Iris pigment epithelial cell (primary cell): Measurements from ENCODE around the gene HCK.

Experiments used
- DNase-seq: peaks from one replicate; pipeline ENCODE4 v3.0.0-alpha.2; 2011; ENCODE audit warnings: low read depth

The HCK gene

DNA sequence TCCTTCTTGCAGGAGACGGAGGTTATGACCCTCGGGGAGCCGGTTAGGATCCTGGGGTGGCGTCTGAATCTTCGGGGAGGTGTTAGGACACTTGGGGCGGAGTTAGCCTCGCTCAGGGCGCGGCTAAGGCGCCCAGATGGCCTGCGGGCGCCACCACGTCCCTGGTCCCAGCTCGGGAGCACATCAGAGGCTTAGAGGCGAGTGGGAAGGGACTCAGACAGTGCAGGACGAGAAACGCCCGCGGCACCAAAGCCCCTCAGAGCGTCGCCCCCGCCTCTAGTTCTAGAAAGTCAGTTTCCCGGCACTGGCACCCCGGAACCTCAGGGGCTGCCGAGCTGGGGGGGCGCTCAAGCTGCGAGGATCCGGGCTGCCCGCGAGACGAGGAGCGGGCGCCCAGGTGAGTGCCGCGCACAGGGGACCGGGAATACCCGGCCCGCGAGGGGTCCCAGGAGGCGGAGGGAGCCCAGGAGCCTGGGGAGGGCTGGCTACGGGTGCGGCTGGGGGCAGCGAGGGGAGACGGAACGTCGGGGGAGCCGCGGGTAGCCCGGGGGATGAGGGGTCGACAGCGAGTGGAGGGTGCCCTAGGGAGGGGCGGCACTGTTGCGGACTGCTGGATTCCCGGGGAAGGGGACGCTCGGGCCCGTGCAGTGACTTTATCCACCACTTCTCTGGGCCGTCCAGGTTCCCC lies at the start of gene HCK:
Gene HCK (plus strand): TSS at position 153 of the 688 bp plus-strand sequence.
- DNase-seq, result no peak

DNA sequence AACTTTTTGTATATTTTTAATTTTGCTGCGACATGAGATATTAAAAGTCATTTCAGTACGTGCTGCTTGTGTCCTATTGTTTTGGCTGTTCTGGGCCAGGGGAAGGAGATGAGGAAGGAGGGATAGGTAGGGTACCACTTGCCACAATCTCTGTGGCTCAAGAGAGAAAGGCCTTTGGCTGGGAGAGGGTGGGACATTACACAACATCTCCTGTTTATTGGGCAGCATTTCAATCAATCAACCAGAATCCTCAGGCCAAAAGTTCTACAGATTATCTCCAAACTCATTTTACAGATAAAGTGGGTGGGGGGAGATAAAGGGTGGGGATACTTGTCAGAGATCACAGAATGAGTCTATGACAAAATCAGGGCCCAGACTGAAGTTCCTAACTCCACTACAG lies 48.7 kb upstream of the HCK start:
- DNase-seq, result no peak

DNA sequence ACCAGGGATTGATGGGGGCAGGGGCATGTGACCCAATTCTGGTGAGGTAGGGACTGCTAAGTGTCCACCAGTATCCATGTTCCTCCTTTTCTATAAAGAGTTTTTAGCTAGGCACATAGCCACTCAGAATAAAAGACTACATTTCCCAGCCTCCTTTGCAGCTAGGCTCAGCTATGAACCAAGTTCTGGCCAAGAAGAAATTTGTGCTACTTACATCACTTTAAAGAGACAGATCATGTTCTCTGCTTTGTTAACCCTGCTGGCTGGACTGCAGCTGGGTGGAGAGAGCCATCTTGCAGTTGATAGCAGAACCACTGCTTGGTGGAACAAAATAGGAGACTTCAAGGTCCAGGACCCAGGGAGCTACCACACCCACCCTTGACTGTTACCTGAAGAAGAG lies 47.1 kb upstream of the HCK start:
- DNase-seq, result peak; percentile 55

DNA sequence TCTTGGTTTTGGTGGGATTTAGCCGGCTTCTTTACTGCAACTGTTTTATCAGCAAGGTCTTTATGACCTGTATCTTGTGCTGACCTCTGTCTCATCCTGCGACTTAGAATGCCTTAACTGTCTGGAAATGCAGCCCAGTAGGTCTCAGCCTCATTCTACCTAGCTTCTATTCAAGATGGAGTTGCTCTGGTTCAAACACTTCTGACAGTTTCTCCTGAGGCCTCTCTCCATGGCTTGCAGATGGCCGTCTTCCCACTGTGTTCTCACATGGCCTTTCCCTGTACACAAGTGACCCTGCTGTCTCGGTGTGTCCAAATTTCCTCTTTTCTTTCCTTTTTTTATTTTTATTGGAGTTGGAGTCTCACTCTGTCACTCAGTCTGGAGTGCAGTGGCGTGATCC lies 46.0 kb upstream of the HCK start:
- no peak for DNase-seq

DNA sequence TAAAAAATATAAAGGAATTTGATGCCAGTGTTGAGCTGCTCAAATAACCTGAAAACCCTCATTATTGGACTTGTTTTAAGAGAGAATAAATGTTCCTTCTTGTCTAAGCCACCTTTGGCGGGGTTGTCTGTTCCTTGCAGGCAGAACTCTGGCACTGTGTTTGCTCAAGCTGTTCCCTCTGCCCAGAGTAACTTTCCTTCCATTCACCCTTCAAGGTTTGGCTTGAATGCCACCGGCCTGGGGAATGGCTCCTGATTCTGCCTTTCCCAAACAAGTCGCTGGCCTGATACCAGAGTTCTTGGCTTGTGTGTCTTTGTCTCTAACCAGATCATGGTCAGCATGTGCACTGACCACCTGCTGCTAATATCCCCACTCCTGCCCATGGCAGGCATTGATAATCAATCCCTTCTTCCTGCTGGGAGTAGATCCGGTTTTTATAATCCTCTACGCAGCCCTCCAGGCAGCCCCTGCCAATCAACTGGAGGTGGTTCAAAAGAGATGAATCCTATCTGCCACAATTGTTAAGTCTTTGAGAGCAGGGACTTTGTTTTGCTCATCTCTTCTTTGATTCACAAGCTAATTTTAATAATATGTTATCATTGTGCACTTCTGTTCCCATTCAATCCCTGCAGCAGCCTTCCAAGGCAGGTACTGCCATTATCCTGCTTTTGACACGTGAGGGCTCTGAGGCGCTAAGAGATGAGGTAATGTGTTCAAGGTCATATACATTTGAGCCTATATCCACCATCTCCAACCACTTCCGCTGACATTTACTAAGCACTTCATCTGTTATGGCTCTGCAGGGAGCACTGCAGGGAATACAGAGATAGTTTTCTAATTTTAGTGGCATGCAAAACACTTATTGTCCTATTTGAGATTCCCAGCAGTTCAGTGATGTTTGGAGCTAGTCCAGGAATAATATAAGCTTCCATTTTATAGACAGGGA lies 44.9 kb upstream of the HCK start:
- no peak for DNase-seq

DNA sequence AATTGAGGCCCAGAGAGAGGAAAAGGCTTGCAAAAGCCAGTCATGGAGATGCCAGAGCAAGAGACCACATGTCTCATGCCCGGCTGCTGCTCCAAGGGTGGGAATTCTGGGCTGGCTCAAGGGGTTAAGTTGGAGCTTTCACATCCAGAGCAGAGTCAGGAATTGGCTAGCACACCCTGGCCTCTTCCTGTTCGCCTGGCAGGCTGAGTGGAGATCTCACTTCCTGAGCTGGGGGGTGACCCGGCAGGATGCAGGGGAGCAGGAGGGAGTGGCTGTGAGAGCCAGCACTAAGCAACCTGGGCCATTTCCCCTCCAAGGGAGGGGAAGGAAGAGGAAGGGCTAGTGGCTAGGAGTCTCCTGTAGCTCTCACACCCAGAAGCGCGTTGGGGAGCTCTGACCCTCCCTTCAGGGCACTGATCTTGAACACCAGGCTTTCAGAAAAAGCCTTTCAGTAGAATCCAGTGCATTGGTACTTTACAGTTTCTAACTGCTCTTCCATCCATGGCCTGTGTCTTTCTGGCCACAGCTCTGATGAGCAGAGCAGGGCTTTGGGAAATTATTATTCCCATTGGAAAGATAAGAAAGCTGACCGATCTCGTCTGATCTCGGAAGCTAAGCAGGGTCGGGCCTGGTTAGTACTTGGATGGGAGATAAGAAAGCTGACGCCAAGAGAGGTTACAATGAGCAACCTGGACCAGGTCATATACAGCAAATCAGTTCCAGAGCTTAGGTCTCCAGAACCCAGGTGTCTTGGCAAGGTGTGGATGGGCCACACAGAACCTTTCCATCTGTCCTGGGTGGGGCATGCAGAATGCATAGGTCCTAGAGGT lies 44.0 kb upstream of the HCK start:
- DNase-seq, result no peak

DNA sequence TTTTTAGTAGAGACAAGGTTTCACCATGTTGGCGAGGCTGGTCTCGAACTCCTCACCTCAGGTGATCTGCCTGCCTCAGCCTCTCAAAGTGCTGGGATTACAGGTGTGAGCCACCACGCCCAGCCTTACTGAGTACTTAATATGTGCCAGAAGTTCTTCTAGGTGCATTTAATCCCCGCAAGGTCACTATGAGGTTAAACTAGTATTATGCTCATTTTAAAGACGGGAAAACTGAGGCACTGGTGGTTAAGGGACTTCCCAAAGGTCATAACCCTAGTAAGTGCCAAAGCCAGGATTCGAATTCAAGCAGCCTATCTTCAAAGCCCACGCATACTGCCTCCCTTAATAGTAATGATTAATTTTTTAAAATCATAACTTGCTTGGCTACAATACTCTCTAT lies 42.5 kb upstream of the HCK start:
- no peak for DNase-seq

DNA sequence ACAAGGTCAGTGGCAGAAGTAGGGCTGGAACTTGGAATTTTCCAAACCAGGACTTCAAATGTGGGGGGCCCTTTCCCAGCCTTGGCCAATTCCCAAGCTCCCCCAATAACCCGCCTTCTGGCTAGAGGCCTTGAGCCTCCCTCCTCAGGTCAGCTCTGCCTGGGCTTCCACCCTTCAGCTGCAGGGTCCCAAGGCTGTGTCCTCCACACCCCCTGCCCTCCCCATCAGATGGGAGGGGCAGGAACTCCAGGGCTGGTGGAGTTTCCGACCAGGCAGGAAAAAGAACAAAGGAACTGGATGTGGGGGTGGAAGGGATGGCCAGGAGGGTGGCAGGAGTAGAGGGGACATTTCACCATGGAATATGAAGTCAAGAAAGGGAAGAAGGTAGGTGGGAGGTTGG lies 41.9 kb upstream of the HCK start, which contains the start of gene CCM2L:
Gene CCM2L (plus strand): TSS at position 338 of the 400 bp plus-strand sequence. CDS start 17 bp downstream, at position 355.
- DNase-seq, result no peak

DNA sequence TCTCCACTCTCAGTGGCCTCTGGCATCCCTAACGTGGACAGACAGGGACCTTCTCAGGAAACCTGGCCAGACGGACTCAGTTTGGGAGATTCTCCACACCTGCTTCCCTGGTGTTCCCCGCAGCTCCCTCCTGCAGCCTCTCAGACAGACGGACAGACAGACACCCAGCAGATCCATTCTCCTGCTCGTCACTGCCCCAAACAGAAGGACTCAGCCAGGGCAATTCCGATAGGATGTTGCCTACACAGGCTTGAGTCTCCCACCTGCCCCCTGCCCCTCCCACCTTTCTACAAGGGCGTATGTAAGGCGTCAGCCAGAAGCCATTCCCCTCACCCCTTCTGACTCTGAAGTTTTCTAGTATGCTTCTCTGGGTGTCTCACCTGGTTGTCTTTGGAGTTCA lies 41.4 kb upstream of the HCK start:
- DNase-seq, result no peak

DNA sequence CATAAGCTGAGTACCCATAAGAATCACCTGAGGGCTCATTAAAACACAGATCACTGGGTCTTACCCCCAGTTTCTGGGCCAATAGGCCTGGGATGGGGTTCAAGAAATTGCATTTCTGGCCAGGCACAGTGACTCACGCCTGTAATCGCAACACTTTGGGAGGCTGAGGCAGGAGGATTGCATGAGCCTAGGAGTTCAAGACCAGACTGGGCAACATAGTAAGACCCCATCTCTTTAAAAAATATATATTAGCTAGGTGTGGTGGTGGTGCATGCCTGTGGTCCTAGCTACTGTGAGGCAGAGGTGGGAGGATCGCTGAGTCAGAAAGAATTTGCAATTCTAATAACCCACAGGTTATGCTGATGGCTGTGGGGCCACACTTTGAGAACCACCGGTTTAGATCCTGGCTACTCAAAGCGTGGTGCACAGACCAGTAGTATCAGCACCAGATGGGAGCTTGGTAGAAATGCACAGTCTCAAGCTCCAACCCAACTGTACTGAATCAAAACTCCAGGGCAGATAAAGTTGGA lies 39.8 kb upstream of the HCK start:
- no peak for DNase-seq

DNA sequence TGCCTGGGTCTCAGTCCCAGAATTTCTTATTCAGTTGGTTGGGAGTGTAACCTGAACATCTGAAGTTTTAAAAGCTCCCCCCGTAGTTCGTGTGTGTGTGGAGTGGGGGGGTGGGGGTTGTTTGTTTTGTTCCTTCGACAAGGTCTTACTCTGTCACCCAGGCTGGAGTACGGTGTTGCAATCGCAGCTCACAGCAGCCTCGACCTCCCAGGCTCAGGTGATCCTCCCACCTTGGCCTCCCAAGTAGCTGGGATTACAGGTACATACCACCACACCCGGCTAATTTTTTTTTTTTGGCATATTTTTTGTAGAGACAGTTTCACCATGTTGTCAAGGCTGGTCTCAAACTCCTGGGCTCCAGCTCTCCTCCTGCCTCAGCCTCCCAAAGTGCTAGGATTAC lies 38.7 kb upstream of the HCK start:
- no peak for DNase-seq

DNA sequence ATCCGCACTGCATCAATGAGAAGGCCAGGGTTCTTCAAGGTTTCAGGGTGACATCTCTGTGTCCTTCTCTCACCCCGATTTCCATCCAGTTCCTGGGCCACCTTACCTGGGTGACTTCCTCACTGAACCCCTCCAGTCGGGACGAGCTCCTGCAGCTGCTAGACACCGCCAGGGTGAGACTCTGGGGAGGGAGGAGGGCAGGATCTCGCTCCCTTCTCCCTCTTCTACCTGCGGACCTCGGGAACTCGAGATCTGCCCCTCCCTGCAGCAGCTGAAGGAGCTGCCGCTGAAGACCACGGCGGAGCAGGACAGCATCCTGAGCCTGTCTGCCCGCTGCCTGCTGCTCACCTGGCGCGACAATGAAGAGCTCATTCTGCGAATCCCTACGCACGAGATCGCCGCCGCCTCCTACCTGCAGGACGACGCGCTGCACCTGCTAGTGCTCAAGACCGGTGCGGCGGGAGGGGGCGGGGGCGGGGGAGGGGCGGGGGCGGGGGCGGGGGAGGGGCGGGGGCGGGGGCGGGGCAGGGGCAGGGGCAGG lies 34.3 kb upstream of the HCK start:
- DNase-seq, result no peak

DNA sequence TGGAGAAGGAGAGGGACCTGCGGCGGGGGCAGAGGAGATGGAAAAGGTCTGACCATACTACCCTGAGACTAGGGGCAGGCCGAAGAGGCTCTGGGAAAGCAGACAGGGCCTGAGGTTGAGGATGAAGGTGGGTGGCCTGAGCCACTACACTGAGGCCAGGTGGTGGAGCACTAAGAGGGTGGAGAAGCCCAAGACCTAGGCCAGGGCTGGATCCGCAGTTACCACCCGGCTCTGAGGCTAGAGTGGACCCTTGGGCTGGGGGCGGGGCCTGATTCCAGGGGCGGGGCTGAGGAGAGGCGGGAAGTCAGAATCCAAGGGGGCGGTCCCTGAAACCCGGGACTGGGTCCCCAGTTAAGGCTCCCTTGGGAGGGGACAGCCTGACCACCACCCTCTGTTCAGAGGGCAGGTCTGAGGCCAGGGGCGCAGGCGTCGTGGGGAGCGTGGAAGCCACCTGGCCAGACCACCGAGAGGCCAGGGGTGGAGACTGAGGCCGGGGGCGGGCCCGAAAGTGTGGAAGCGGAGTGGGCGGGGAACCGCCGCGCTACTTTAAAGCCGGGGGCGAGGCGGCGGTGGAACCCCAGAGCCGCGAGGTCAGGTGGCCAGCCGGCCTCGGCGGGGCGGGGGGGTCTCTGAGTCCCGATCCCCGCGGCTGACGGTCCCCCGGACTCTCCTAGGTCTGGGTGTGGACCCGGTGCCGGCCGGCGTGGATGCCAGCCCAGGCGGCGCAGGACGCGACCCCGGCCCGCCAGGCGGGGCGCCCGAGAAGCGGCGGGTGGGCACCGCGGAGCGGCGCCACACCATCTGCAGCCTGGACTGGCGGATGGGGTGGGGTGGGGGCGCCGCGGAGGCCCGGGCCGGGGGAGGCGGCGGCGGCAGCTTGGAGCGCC lies 33.5 kb upstream of the HCK start:
- DNase-seq, result no peak

DNA sequence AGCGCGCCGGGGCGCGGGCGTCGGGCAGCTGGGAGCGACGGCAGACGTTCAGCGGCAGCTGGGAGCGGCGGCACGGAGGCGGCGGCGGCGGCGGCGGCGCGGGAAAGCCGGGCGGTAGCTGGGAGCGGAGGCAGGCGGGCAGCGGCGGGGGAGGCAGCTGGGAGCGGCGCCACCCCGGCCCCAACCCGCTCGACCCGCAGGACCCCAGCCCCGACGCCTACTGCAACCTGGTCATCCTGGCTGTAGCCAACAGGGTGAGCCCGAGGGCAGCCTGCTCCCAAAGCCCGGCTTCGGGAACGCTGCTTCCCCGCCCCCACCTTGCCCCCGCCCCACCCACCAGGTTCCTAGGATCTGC lies 32.9 kb upstream of the HCK start:
- no peak for DNase-seq

DNA sequence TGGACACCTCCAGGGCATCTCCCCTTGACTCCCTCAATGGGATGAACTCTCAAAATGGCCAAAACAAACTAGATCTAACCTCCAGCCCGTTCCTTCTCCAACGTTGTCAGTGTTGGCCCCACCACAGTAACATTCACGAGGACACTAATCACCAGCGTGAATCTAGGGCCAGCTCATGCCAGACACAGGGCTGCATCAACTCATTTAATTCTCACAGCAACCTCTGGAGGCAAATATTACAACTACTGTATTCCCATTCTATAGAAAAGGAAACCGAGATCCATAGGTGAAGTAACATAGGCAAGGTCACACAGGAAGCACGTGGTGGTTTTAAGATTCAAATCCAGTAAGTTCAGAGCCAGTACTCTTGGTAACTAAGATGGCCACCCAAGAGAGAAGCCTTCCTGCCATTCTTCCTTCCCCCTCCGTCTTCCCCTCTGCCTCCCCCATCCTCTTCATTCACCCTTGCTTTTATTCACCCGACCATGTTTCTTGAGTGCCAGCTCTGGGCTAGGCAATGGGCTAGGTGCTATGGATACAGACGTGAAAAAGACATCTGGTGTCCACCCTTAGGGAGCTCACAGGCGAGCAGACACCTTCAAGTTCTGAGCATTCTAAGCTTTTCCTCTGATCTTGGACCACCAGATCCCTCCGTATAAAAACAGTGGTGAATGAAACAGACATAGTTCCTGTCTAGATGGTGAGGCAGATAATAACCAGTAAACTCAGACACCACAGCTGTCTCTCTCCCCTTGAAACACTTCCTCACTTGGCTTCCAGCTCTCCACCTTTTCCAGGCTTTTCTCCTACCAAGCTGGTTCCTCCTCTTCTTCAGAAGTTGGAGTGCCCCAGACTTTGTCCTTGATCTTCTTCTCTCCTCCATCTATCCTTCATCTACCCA lies 32.2 kb upstream of the HCK start:
- no peak for DNase-seq

DNA sequence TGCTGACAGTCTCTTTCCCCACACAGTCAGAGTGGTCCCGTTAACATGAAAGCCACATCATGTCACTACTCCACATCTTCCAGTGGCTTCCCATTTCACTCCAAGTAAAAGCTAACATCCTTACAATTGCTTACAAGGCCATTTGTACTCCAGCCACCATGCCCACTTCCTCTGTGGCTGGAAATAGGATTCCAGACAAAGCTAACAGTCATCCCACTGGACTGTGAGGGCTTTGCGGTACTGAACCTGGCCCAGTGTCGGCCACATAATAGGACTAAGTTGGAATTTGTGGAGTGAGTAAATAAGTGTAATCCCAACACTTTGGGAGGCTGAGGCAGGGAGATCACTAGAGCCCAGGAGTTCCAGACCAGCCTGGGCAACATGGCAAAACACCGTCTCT lies 31.0 kb upstream of the HCK start:
- DNase-seq, result no peak

DNA sequence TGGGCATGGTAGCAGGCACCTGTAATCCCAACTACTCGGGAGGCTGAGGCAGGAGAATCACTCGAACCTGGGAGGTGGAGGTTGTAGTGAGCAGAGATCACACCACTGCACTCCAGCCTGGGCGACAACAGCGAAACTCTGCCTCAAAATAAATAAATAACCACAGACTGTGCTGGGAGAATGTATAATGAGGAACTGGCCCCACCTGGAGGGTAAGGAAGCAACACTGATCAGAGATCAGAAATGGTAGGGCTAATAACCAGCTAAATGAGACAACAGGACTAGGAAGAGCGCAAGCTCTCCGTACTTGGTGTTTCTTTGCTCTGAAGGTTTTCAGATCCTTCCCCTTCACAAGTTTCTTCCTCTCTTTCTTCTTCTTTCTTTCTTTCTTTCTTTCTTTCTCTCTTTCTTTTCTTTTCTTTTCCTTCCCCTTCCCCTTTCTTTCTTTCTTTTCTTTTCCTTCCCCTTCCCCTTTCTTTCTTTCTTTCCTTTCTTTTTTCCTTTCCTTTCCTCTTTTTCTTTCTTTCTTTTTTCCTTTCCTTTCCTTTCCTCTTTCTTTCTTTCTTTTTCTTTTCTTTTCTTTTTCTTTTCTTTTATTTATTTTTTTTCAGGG lies 27.3 kb upstream of the HCK start:
- DNase-seq, result no peak

DNA sequence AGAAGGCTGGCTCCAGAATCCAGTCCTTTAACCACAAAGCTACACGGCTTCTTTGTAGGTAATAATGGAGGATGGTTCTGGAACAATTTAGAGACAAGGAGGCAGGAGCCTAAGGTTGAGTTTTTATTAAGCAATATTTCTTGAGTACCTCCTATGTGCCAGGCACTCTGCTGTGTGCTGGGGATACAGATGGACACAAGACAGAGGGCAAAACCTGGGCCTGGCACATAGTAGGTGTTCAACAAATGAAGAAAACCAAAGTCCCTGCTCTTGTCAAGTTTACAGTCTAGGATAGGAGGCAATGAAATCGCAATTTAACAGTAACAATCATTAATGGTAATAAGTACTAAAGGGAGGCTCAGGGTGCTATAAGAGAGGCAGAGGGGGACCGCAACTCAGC lies 24.4 kb upstream of the HCK start:
- DNase-seq, result no peak

DNA sequence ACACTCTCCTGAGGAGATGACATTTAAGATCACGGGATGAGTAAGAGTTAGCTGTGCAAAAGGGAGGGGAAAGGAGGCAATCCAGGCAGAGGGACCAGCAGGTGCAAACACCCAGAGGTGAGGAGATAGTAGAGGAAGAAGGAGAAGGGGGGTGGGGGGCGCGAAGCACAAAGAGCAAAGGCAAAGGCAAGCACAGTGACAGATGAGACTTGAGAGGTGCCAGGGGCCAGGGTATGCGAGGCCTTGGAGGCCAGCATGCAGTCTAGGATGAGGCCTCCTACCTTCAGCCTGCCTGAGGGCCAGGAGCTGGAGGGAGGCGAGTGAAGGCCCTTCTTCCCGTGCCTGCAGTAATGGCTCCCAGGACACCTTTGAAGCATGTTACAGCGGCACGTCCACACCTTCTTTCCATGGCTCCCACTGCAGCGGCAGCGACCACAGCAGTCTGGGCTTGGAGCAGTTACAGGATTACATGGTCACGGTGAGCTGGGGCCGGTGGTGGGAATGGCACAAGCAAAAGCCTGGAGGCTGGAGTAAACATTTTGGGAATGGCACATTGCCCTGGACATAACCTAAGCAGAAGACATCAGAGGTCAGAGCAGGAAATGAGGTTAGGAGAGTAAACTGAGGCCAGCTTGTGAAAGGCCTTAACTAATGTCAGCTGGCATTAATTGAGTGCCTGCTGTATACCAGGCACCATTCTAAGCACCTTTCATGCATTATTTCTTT lies 23.2 kb upstream of the HCK start:
- DNase-seq, result no peak
